ENCODE data around the gene TTC12. TPM values are rescaled to one million over a fixed set of nuclear protein-coding genes. Genes with fewer than 3 reads are reported as not detected.

The TTC12 gene
- total and polyA plus RNA-seq, 10 of the 15 experiments (the other 5 are each of a cell fraction or from before 2014, with no cell fraction given), result 3.7 to 14.0 (median 8.1) TPM

GRCh38 chr11:113410414-113411135 is 96.2 kb downstream of the TTC12 start:
- in situ Hi-C loops (cut with MboI), result no loop called here
- no peaks in the 10 kb centered on the region for H4K20me1 ChIP-seq (ENCODE audit: control insufficient read depth, insufficient read depth)
- CTCF ChIA-PET, result no interaction called here
- no peak overlapping the region for H2AFZ ChIP-seq (ENCODE audit: control insufficient read depth, low read depth, low read length)
- TF ChIP-seq, protein P1, sequence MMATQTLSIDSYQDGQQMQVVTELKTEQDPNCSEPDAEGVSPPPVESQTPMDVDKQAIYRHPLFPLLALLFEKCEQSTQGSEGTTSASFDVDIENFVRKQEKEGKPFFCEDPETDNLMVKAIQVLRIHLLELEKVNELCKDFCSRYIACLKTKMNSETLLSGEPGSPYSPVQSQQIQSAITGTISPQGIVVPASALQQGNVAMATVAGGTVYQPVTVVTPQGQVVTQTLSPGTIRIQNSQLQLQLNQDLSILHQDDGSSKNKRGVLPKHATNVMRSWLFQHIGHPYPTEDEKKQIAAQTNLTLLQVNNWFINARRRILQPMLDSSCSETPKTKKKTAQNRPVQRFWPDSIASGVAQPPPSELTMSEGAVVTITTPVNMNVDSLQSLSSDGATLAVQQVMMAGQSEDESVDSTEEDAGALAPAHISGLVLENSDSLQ (IDR thresholded peaks at IDR 0.05), result no peak
- no peak for TF ChIP-seq SIX5 (IDR thresholded peaks at IDR 0.05; ENCODE audit: low read depth, low read length, severe bottlenecking)
- no peak for TF ChIP-seq CREB1 (IDR thresholded peaks at IDR 0.05; ENCODE audit: low read depth)
- no peak for TF ChIP-seq IKZF1 (conservative IDR thresholded peaks at IDR 0.05)
- no peak for TF ChIP-seq IRF3 (IDR thresholded peaks at IDR 0.05)
- TF ChIP-seq ETV6 (conservative IDR thresholded peaks at IDR 0.05 in 1 of 2, IDR thresholded peaks at IDR 0.05 in 1 of 2; ENCODE audit: borderline replicate concordance in 1 of 2, low read depth in 1 of 2), result no peak
- TF ChIP-seq TCF7 (IDR thresholded peaks at IDR 0.05; ENCODE audit: borderline replicate concordance), result no peak
- TF ChIP-seq KLF5 (IDR thresholded peaks at IDR 0.05; ENCODE audit: partially characterized antibody), result no peak
- TF ChIP-seq NFYA (IDR thresholded peaks at IDR 0.05; ENCODE audit: borderline replicate concordance, low read depth, low read length), result no peak
- no peak for TF ChIP-seq GATAD2B (conservative IDR thresholded peaks at IDR 0.05; ENCODE audit: low read depth)
- no peak for TF ChIP-seq HCFC1 (IDR thresholded peaks at IDR 0.05; ENCODE audit: low read length)
- no peak for TF ChIP-seq CHD4 (IDR thresholded peaks at IDR 0.05)
- TF ChIP-seq, protein P2, sequence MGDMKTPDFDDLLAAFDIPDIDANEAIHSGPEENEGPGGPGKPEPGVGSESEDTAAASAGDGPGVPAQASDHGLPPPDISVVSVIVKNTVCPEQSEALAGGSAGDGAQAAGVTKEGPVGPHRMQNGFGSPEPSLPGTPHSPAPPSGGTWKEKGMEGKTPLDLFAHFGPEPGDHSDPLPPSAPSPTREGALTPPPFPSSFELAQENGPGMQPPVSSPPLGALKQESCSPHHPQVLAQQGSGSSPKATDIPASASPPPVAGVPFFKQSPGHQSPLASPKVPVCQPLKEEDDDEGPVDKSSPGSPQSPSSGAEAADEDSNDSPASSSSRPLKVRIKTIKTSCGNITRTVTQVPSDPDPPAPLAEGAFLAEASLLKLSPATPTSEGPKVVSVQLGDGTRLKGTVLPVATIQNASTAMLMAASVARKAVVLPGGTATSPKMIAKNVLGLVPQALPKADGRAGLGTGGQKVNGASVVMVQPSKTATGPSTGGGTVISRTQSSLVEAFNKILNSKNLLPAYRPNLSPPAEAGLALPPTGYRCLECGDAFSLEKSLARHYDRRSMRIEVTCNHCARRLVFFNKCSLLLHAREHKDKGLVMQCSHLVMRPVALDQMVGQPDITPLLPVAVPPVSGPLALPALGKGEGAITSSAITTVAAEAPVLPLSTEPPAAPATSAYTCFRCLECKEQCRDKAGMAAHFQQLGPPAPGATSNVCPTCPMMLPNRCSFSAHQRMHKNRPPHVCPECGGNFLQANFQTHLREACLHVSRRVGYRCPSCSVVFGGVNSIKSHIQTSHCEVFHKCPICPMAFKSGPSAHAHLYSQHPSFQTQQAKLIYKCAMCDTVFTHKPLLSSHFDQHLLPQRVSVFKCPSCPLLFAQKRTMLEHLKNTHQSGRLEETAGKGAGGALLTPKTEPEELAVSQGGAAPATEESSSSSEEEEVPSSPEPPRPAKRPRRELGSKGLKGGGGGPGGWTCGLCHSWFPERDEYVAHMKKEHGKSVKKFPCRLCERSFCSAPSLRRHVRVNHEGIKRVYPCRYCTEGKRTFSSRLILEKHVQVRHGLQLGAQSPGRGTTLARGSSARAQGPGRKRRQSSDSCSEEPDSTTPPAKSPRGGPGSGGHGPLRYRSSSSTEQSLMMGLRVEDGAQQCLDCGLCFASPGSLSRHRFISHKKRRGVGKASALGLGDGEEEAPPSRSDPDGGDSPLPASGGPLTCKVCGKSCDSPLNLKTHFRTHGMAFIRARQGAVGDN (IDR thresholded peaks at IDR 0.05), result no peak
- no peak for TF ChIP-seq SREBF1 (IDR thresholded peaks at IDR 0.05; ENCODE audit: low read length)
- H3K79me2 ChIP-seq (ENCODE audit: control insufficient read depth, insufficient read depth, low read length), result no peaks in the 10 kb centered on the region
- 61% methylated on average over 15 of the region's 21 CpGs for WGBS (ENCODE audit: insufficient coverage, insufficient replicate concordance, low lambda C conversion rate, missing lambda C conversion rate)
- H3K4me1 ChIP-seq (ENCODE audit: control insufficient read depth, insufficient read depth, low read length), result no peaks in the 10 kb centered on the region
- SMC1A ChIA-PET (ENCODE audit: uncharacterized antibody, unreplicated experiment), result no interaction called here
- no peak overlapping the region for H3K4me3 ChIP-seq
- ATAC-seq (no peak), FAIRE-seq (no peak), DNase-seq (ENCODE audit: low read depth, low spot score) (no peak)
- H3K9ac ChIP-seq (ENCODE audit: control insufficient read depth, insufficient read depth, low read length), result no peak overlapping the region
- intact Hi-C loops (cut with micrococcal nuclease; ENCODE audit: unreplicated experiment), result no loop called here
- H3K4me2 ChIP-seq (ENCODE audit: control insufficient read depth, insufficient read depth), result no peak overlapping the region
- no peaks in the 10 kb centered on the region for H3K36me3 ChIP-seq (ENCODE audit: control insufficient read depth in 2 of 2, insufficient read depth in 2 of 2, low read length in 1 of 2)
- H3K27ac ChIP-seq (ENCODE audit: control insufficient read depth, insufficient read depth), result no peak overlapping the region
- RAD21 ChIA-PET (ENCODE audit: unreplicated experiment), result no interaction called here
- H3K27me3 ChIP-seq (replicated peaks in 1 of 2; ENCODE audit: control insufficient read depth in 2 of 2, insufficient read depth in 2 of 2, low read length in 1 of 2), result peaks cover 0 to 6% of the 10 kb centered on the region in 2 experiments; a peak in 2 of 4 replicates
- BruUV-seq (replicated peaks), result no TSS peak
- H3K9me3 ChIP-seq (replicated peaks; ENCODE audit: control insufficient read depth, insufficient read depth, low read length), result no peaks in the 10 kb centered on the region
- POLR2A ChIA-PET, result no interaction called here
